MCF 10A (cell line): Measurements from ENCODE around the gene ID4. TPM values are rescaled to one million over a fixed set of nuclear protein-coding genes. Genes with fewer than 3 reads are reported as not detected.

Experiments
- Bru-seq: library from RNA; stranded (reverse); fragments of 400-500 nt; gene quantifications from one replicate; lab custom pipeline; 2021; lab: Mats Ljungman, UMichigan
- BruChase-seq, 2 experiments: library from RNA; stranded (reverse); fragments of 400-500 nt; gene quantifications; one replicate each; lab custom pipeline; 2021; lab: Mats Ljungman, UMichigan
- BruUV-seq: library from RNA; stranded (reverse); fragments of 400-500 nt; replicated peaks from 2 replicates; lab custom pipeline; 2021; lab: Mats Ljungman, UMichigan
- CTCF ChIA-PET: fragments of 300-600 bp; sonication (Branson Sonifier 250); formaldehyde crosslinking; extraction: SDS; loops from one replicate; lab custom pipeline; 2021; ENCODE audit warnings: antibody characterized with exemption, inconsistent platforms; lab: Yijun Ruan, JAX
- POLR2A ChIA-PET: fragments of 300-600, 350-650 bp; sonication (Branson Sonifier 250); formaldehyde crosslinking; extraction: SDS; loops from one replicate; lab custom pipeline; 2020; ENCODE audit warnings: antibody characterized with exemption, inconsistent platforms; lab: Yijun Ruan, JAX
- DNase-seq: peaks from one replicate; pipeline ENCODE4 v3.0.0-alpha.2; 2018; ENCODE audit not compliant: unreplicated experiment
- H3K27ac Mint-ChIP-seq: one replicate; pipeline ENCODE4 v1.8.0; 2022; ENCODE audit warnings: mild to moderate bottlenecking, low read depth, mixed read lengths; ENCODE audit not compliant: unreplicated experiment
- H3K27me3 Mint-ChIP-seq: one replicate; pipeline ENCODE4 v1.8.0; 2022; ENCODE audit warnings: mixed read lengths; ENCODE audit not compliant: insufficient read depth, unreplicated experiment
- H3K36me3 Mint-ChIP-seq: one replicate; pipeline ENCODE4 v1.8.0; 2022; ENCODE audit warnings: mild to moderate bottlenecking, moderate library complexity, mixed read lengths; ENCODE audit not compliant: insufficient read depth, unreplicated experiment
- H3K4me1 Mint-ChIP-seq: one replicate; pipeline ENCODE4 v1.8.0; 2022; ENCODE audit warnings: mixed read lengths; ENCODE audit not compliant: insufficient read depth, unreplicated experiment
- H3K4me3 Mint-ChIP-seq: one replicate; pipeline ENCODE4 v1.8.0; 2022; ENCODE audit warnings: mild to moderate bottlenecking, moderate library complexity, mixed read lengths; ENCODE audit not compliant: unreplicated experiment
- H3K9me3 Mint-ChIP-seq: one replicate; pipeline ENCODE4 v1.8.0; 2022; ENCODE audit warnings: mixed read lengths; ENCODE audit not compliant: unreplicated experiment
- intact Hi-C: fragments of 100-400 bp; cut with micrococcal nuclease; formaldehyde crosslinking; loops from 2 replicates; pipeline ENCODE4 v1.14.1; 2022
- long read RNA-seq: library from polyadenylated mRNA; stranded (forward); transcript quantifications from one replicate; pipeline ENCODE4 v2.0.0, GENCODE V29; 2022
- total RNA-seq: library from RNA; stranded (reverse); gene quantifications from 2 replicates; pipeline ENCODE4 v1.2.3, GENCODE V29; 2022
- TF ChIP-seq, protein P1 (sequence below): fragments of 200-600 bp; IDR thresholded peaks from one replicate; pipeline ENCODE4 v1.8.0; 2022; ENCODE audit warnings: antibody characterized with exemption, mild to moderate bottlenecking; ENCODE audit not compliant: unreplicated experiment

The ID4 gene, protein sequence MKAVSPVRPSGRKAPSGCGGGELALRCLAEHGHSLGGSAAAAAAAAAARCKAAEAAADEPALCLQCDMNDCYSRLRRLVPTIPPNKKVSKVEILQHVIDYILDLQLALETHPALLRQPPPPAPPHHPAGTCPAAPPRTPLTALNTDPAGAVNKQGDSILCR
- total RNA-seq (not detected in 2 replicates), Bru-seq, nascent RNA (not detected), BruChase-seq, experiment 1, labeled RNA remaining after a 6-hour chase (not detected), BruChase-seq, experiment 2, labeled RNA remaining after a 2-hour chase (not detected)
- long read RNA-seq: 0 reads

DNA sequence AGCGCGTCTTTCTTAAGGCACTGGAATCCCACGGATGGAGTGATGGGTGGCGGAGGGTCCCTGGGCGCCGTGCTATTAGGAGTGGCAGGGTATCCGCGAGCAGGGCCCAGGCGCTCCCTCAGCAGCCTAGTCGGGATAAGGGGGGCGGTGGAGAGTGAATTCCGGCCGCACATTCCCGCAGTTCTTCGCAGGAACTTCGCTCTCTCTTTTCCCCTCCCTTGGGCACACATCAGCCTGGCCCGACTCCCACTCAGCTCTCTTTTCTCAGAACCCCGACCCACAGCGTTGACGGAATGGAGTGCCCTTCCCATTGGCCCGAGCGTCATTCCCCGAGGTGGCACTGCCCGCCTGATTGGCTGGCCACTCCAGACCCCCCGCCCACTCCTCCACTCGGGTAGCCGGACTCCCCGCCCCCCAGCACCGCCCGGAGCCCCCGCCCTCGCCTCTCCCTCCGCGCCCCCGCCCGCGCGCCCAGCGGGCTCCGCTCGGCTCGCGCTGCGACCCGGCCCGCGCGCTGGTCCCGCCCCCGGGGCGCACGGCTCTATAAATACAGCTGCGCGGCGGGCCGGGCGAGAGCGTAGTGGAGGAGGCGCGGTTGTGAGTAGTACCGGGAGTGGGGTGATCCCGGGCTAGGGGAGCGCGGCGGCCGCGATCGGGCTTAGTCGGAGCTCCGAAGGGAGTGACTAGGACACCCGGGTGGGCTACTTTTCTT lies at the start of gene ID4:
ID4 (plus strand) TSS at position 572 of the 712 bp plus-strand sequence. CDS start 385 bp downstream, outside the sequence.
- peaks cover 6% of the 10 kb centered on the region for H3K4me1 Mint-ChIP-seq
- POLR2A ChIA-PET: no interaction called here
- intact Hi-C loops: no loop called here

DNA sequence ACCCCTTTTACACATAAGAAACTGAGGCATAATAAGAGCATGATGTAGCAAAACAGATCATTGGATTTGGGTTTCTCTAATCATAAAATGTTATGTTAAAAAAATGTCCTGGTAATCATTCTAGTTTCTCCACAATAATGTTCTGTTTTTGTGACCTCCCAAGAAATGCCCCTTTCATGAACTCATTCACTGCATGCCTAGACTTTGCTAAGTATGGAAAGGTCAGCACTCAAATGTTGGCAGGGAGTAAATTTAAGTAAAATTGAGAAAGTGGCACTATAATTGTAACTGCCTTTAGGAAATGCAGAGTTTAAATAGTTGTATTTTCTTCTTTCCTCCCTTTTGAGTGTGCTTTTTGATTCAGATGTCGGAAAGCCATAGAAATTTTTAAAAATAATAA lies 48.5 kb upstream of the ID4 start:
- Mint-ChIP-seq H3K36me3 (no peaks in the 10 kb centered on the region), H3K4me1 (no peaks in the 10 kb centered on the region), H3K27me3 (no peaks in the 10 kb centered on the region), H3K4me3 (no peak overlapping the region), H3K9me3 (no peaks in the 10 kb centered on the region), H3K27ac (no peak overlapping the region)
- intact Hi-C loops: no loop called here
- BruUV-seq: no TSS peak
- ChIA-PET CTCF (interaction anchor here (0.5 kb wide), 1 partner anchor 22 kb away, joined by 5 read pairs; no protein-coding TSS in a partner anchor), POLR2A (no interaction called here)
- DNase-seq: no peak
- TF ChIP-seq, protein P1, sequence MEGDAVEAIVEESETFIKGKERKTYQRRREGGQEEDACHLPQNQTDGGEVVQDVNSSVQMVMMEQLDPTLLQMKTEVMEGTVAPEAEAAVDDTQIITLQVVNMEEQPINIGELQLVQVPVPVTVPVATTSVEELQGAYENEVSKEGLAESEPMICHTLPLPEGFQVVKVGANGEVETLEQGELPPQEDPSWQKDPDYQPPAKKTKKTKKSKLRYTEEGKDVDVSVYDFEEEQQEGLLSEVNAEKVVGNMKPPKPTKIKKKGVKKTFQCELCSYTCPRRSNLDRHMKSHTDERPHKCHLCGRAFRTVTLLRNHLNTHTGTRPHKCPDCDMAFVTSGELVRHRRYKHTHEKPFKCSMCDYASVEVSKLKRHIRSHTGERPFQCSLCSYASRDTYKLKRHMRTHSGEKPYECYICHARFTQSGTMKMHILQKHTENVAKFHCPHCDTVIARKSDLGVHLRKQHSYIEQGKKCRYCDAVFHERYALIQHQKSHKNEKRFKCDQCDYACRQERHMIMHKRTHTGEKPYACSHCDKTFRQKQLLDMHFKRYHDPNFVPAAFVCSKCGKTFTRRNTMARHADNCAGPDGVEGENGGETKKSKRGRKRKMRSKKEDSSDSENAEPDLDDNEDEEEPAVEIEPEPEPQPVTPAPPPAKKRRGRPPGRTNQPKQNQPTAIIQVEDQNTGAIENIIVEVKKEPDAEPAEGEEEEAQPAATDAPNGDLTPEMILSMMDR: no peak

More for the DNA sequence above, at the start of gene ID4:
- H3K4me3 Mint-ChIP-seq: peak within 1 kb of the TSS; percentile 57
- no TSS peak for BruUV-seq
- no peak within 1 kb of the TSS for H3K27ac Mint-ChIP-seq
- no peaks in the 10 kb centered on the region for H3K36me3 Mint-ChIP-seq
- peaks cover 75% of the 10 kb centered on the region for H3K27me3 Mint-ChIP-seq
- no peak for DNase-seq
- TF ChIP-seq, protein P1: no peak
- CTCF ChIA-PET: no interaction called here
- no peaks in the 10 kb centered on the region for H3K9me3 Mint-ChIP-seq

DNA sequence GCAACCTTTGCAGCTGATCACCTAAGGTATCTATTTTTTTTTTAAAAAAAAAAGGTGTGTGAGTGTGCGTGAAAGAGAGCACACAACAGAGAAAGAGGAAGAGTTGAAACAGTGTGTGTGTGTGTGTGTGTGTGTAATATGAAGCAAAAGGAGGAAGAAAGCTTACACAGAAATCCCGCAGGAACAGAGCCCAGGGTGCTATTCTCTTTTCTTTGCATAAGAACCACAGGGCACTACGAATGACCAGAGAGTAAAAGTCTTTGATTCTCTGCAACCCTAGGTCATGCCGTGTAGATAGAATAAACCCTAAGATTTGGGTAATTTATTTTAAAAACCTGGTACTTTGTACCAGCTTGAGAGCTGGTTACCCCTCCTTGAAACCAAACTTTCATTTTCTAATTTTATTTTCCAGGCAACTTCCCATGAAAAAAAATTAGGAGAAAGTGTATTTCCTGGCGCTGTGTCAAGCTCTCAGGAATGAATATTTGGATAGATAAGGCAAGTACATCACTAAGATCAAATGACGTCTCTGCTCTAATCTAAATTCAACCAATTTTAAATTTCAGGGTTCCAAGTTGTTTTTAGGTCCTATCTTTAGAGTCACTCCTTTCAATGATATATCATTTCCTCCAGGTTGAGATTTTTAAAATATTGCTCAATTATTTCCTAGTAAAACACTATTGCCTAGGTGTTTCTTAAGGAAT lies 47.9 kb upstream of the ID4 start:
- TF ChIP-seq, protein P1: no peak
- no TSS peak for BruUV-seq
- DNase-seq: no peak
- H3K4me3 Mint-ChIP-seq: no peak overlapping the region
- ChIA-PET POLR2A (no interaction called here), CTCF (interaction anchor here (0.5 kb wide), 2 partner anchors 21 to 1399 kb away, joined by 3 to 5 read pairs; no protein-coding TSS in a partner anchor)
- H3K9me3 Mint-ChIP-seq: no peaks in the 10 kb centered on the region
- H3K36me3 Mint-ChIP-seq: no peaks in the 10 kb centered on the region
- no peak overlapping the region for H3K27ac Mint-ChIP-seq
- intact Hi-C loops: no loop called here
- H3K27me3 Mint-ChIP-seq: no peaks in the 10 kb centered on the region
- no peaks in the 10 kb centered on the region for H3K4me1 Mint-ChIP-seq

DNA sequence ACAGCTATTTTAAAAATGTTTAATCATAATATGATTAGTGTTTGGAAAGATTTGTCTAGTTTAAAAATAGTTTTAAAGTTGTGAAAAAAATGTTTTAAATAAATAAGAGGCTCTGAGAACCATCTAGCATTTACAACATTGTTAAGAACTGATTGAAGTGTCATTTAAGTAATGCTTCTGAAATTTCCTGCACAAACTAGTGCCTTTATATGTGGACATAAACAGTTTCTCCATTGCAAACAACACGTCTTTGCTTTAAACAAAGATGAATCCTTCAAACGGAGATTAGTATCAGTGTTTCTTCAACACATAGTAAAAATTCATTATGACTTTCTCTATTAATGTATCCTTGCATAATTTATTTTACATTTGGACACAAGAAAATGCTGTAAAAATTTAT lies 45.9 kb upstream of the ID4 start:
- Mint-ChIP-seq H3K27ac (no peak overlapping the region), H3K9me3 (no peaks in the 10 kb centered on the region), H3K36me3 (no peaks in the 10 kb centered on the region), H3K27me3 (no peaks in the 10 kb centered on the region), H3K4me1 (no peaks in the 10 kb centered on the region), H3K4me3 (no peak overlapping the region)
- POLR2A ChIA-PET: no interaction called here
- CTCF ChIA-PET: no interaction called here
- no TSS peak for BruUV-seq
- TF ChIP-seq, protein P1: no peak
- intact Hi-C loops: no loop called here
- DNase-seq: no peak
